H1 (cell line): Measurements from ENCODE around the gene MAPT. TPM values are rescaled to one million over a fixed set of nuclear protein-coding genes. Genes with fewer than 3 reads are reported as not detected.
A peak's percentile ranks its signal among the peaks of the same experiment; 100 is the strongest.

ENCODE experiments used
- CTCF ChIA-PET: fragments of 300-600 bp; sonication (Branson Sonifier 250); formaldehyde crosslinking; loops from one replicate; lab custom pipeline; 2021; ENCODE audit not compliant: partially characterized antibody; lab: Charles Lee
- POLR2A ChIA-PET: fragments of 300-600 bp; sonication (Branson Sonifier 250); formaldehyde crosslinking; loops from one replicate; lab custom pipeline; 2021; ENCODE audit warnings: inconsistent platforms; ENCODE audit not compliant: partially characterized antibody; lab: Charles Lee
- DNase-seq, 2 experiments: peaks; one replicate each; pipeline versions ENCODE4 v3.0.0 to v3.0.0-alpha.2; 2010 to 2022; ENCODE audit warnings: low spot score in 2 of 2, low read depth in 1 of 2, mixed read lengths in 1 of 2
- FAIRE-seq: peaks from 2 replicates; lab custom pipeline; 2011; peaks lifted over from hg19 to GRCh38; lab: Jason Lieb, UNC
- H2AFZ ChIP-seq: 2 replicates; pipeline ENCODE4 v1.8.1; 2012; ENCODE audit warnings: low read length, inconsistent platforms
- H2AK5ac ChIP-seq: 2 replicates; pipeline ENCODE4 v1.6.1; 2013; ENCODE audit warnings: low read depth, low read length
- H2BK120ac ChIP-seq: replicated peaks from 2 replicates; pipeline ENCODE3; 2013; ENCODE audit warnings: low read depth, low read length, inconsistent platforms
- H2BK12ac ChIP-seq: 2 replicates; pipeline ENCODE4 v1.6.1; 2013; ENCODE audit warnings: low read depth, low read length
- H2BK15ac ChIP-seq: 2 replicates; pipeline ENCODE4 v1.6.1; 2013; ENCODE audit warnings: low read length
- H2BK20ac ChIP-seq: 2 replicates; pipeline ENCODE4 v1.6.1; 2013; ENCODE audit warnings: low read length
- H2BK5ac ChIP-seq: 2 replicates; pipeline ENCODE4 v1.6.1; 2013; ENCODE audit warnings: low read depth, low read length
- H3K14ac ChIP-seq: 2 replicates; pipeline ENCODE4 v1.6.1; 2013; ENCODE audit warnings: inconsistent platforms; ENCODE audit not compliant: insufficient read length
- H3K18ac ChIP-seq: 2 replicates; pipeline ENCODE4 v1.6.1; 2013; ENCODE audit warnings: low read length; ENCODE audit errors: extremely low read depth
- H3K23ac ChIP-seq: 2 replicates; pipeline ENCODE4 v1.6.1; 2013; ENCODE audit warnings: inconsistent platforms; ENCODE audit not compliant: insufficient read length
- H3K23me2 ChIP-seq: 2 replicates; pipeline ENCODE4 v1.6.1; 2013; ENCODE audit warnings: low read depth, low read length
- H3K27ac ChIP-seq: 2 replicates; pipeline ENCODE4 v1.6.1; 2011; ENCODE audit warnings: low read depth, low read length, inconsistent platforms
- H3K27me3 ChIP-seq, 4 experiments: replicated peaks in 1 of 4; 1 replicate in 1 of 4; 2 replicates in 3 of 4; pipeline versions ENCODE4 v1.6.1 to v1.8.1; 2011 to 2013; ENCODE audit warnings: low read length in 3 of 4, mild to moderate bottlenecking in 3 of 4, inconsistent platforms in 2 of 4, mixed read lengths in 2 of 4, moderate library complexity in 1 of 4; ENCODE audit not compliant: control insufficient read depth in 3 of 4, insufficient read depth in 3 of 4; ENCODE audit errors: extremely low read depth in 1 of 4
- H3K36me3 ChIP-seq, 4 experiments: 2 replicates each; pipeline versions ENCODE4 v1.6.1 to v1.8.1; 2011 to 2013; ENCODE audit warnings: mild to moderate bottlenecking in 4 of 4, low read length in 3 of 4, moderate library complexity in 2 of 4, control low read depth in 1 of 4, inconsistent platforms in 1 of 4; ENCODE audit not compliant: insufficient read depth in 4 of 4, control insufficient read depth in 2 of 4
- H3K4ac ChIP-seq: replicated peaks from 2 replicates; pipeline ENCODE3; 2013; ENCODE audit warnings: low read length, low read depth, mixed read lengths, inconsistent platforms; ENCODE audit not compliant: insufficient read length
- H3K4me1 ChIP-seq, 4 experiments: replicated peaks in 1 of 4; 1 replicate in 1 of 4; 2 replicates in 3 of 4; pipeline versions ENCODE4 v1.6.1 to v1.8.1; 2011 to 2013; ENCODE audit warnings: low read length in 3 of 4, inconsistent platforms in 2 of 4, mixed read lengths in 1 of 4; ENCODE audit not compliant: insufficient read depth in 4 of 4, control insufficient read depth in 3 of 4
- H3K4me2 ChIP-seq, 2 experiments: 2 replicates each; pipeline versions ENCODE4 v1.6.1 to v1.8.1; 2011 to 2013; ENCODE audit warnings: low read depth in 2 of 2, low read length in 2 of 2, control low read depth in 1 of 2, inconsistent platforms in 1 of 2, mild to moderate bottlenecking in 1 of 2; ENCODE audit not compliant: insufficient read depth in 1 of 2
- H3K4me3 ChIP-seq, 4 experiments: fragments of 200-600, 300-600 bp in 1 of 4; sonication (generic), shearing (Covaris generic), sonication (Bioruptor Twin) in 1 of 4; 2 replicates each; pipeline versions ENCODE4 v1.5.1 to v1.8.1; 2011 to 2016; ENCODE audit warnings: low read length in 4 of 4, low read depth in 3 of 4, control low read depth in 2 of 4, inconsistent platforms in 2 of 4, mild to moderate bottlenecking in 2 of 4, mixed read lengths in 1 of 4, moderate library complexity in 1 of 4; ENCODE audit not compliant: insufficient read depth in 2 of 4; ENCODE audit errors: extremely low read depth in 1 of 4
- H3K56ac ChIP-seq: replicated peaks from 2 replicates; pipeline ENCODE3; 2013; ENCODE audit warnings: low read depth, mild to moderate bottlenecking, mixed read lengths, low read length, inconsistent platforms; ENCODE audit not compliant: insufficient read length
- H3K79me1 ChIP-seq: 2 replicates; pipeline ENCODE4 v1.6.1; 2013; ENCODE audit warnings: low read depth, low read length, control low read depth
- H3K79me2 ChIP-seq, 2 experiments: 2 replicates each; pipeline versions ENCODE4 v1.6.1 to v1.8.1; 2012 to 2013; ENCODE audit warnings: low read length in 2 of 2, mild to moderate bottlenecking in 2 of 2, inconsistent platforms in 1 of 2; ENCODE audit not compliant: insufficient read depth in 2 of 2, control insufficient read depth in 1 of 2
- H3K9ac ChIP-seq, 4 experiments: replicated peaks in 1 of 4; 1 replicate in 1 of 4; 2 replicates in 3 of 4; pipeline versions ENCODE4 v1.6.1 to v1.8.1; 2011 to 2013; ENCODE audit warnings: low read depth in 3 of 4, low read length in 3 of 4, control low read depth in 2 of 4, mild to moderate bottlenecking in 2 of 4, moderate library complexity in 2 of 4, inconsistent platforms in 1 of 4; ENCODE audit errors: extremely low read depth in 1 of 4
- H3K9me3 ChIP-seq, 2 experiments: 2 replicates each; pipeline versions ENCODE4 v1.6.1 to v1.8.1; 2012 to 2013; ENCODE audit warnings: mild to moderate bottlenecking in 2 of 2, moderate library complexity in 2 of 2, control low read depth in 1 of 2, inconsistent platforms in 1 of 2, low read depth in 1 of 2, low read length in 1 of 2, mixed read lengths in 1 of 2; ENCODE audit not compliant: insufficient read depth in 2 of 2
- H4K20me1 ChIP-seq, 2 experiments: replicated peaks in 1 of 2; 2 replicates each; pipeline versions ENCODE3 to v1.8.1; 2011 to 2013; ENCODE audit warnings: inconsistent platforms in 2 of 2, low read length in 2 of 2, mild to moderate bottlenecking in 1 of 2; ENCODE audit not compliant: insufficient read depth in 2 of 2, control insufficient read depth in 1 of 2
- H4K5ac ChIP-seq: 2 replicates; pipeline ENCODE4 v1.6.1; 2013; ENCODE audit warnings: low read length, low read depth, mixed read lengths, inconsistent platforms; ENCODE audit not compliant: insufficient read length
- H4K8ac ChIP-seq: 2 replicates; pipeline ENCODE4 v1.8.0; 2013; ENCODE audit warnings: mild to moderate bottlenecking, moderate library complexity, low read length, inconsistent platforms; ENCODE audit not compliant: insufficient read depth; ENCODE audit errors: extremely low read depth
- H4K91ac ChIP-seq: replicated peaks from 2 replicates; pipeline ENCODE3; 2013; ENCODE audit warnings: low read length, mixed read lengths, inconsistent platforms; ENCODE audit not compliant: insufficient read length
- ATF2 ChIP-seq: IDR thresholded peaks from 2 replicates; pipeline ENCODE4 v1.6.1; 2012; ENCODE audit warnings: low read length, inconsistent platforms
- CBX8 ChIP-seq: fragments of 300-800, 300-1000 bp; sonication (generic); IDR thresholded peaks from 2 replicates; pipeline ENCODE4 v1.7.1; 2016; ENCODE audit warnings: low read depth, low read length, borderline replicate concordance
- GABPA ChIP-seq: IDR thresholded peaks from 2 replicates; pipeline ENCODE4 v1.6.1; 2011; ENCODE audit warnings: mild to moderate bottlenecking, low read length, moderate library complexity, borderline replicate concordance; ENCODE audit not compliant: insufficient read depth
- PHF8 ChIP-seq: fragments of 200-600 bp; sonication (generic); conservative IDR thresholded peaks from 2 replicates; pipeline ENCODE4 v1.7.1; 2012; ENCODE audit warnings: low read depth, mild to moderate bottlenecking, inconsistent platforms, low read length, moderate library complexity
- POLR2A ChIP-seq, 2 experiments: IDR thresholded peaks; 1 replicate in 1 of 2; 2 replicates in 1 of 2; pipeline ENCODE4 v1.6.1; 2011; ENCODE audit warnings: low read depth in 2 of 2, low read length in 2 of 2, mild to moderate bottlenecking in 2 of 2; ENCODE audit errors: control extremely low read depth in 1 of 2
- RNF2 ChIP-seq: fragments of 200-900, 300-1000 bp; sonication (generic); IDR thresholded peaks from 2 replicates; pipeline ENCODE4 v1.7.1; 2016; ENCODE audit warnings: borderline replicate concordance, low read depth, mild to moderate bottlenecking, antibody characterized with exemption, low read length; ENCODE audit not compliant: poor library complexity, severe bottlenecking; ENCODE audit errors: missing control alignments
- RXRA ChIP-seq: IDR thresholded peaks from 2 replicates; pipeline ENCODE4 v1.6.1; 2011; ENCODE audit warnings: low read depth, mild to moderate bottlenecking, low read length, moderate library complexity; ENCODE audit not compliant: insufficient read depth
- SAP30 ChIP-seq: fragments of 300-600 bp; sonication (generic); IDR thresholded peaks from 2 replicates; pipeline ENCODE4 v1.7.1; 2012; ENCODE audit warnings: low read length, moderate library complexity, mild to moderate bottlenecking, inconsistent platforms; ENCODE audit not compliant: insufficient read depth, insufficient replicate concordance
- SIRT6 ChIP-seq: IDR thresholded peaks from one replicate; pipeline ENCODE4 v1.7.1; 2012; ENCODE audit warnings: low read length, inconsistent platforms
- SIX5 ChIP-seq: IDR thresholded peaks from 2 replicates; pipeline ENCODE4 v1.6.1; 2011; ENCODE audit warnings: mild to moderate bottlenecking, low read depth, low read length
- SRF ChIP-seq: IDR thresholded peaks from 2 replicates; pipeline ENCODE4 v1.6.1; 2011; ENCODE audit warnings: mild to moderate bottlenecking, low read depth, low read length, moderate library complexity
- SUZ12 ChIP-seq: fragments of 200-600 bp; sonication (generic); IDR thresholded peaks from 2 replicates; pipeline ENCODE4 v1.6.1; 2012; ENCODE audit warnings: mild to moderate bottlenecking, inconsistent platforms, low read length, moderate library complexity, mixed read lengths
- WGBS, 2 experiments: shearing (Covaris generic) in 1 of 2; methylation state at CpG; one replicate each; pipeline versions ENCODE4 v1.1.6 to v1.1.7; 2013 to 2015; ENCODE audit warnings: low lambda C conversion rate in 2 of 2, mixed read lengths in 2 of 2, inconsistent platforms in 1 of 2, low coverage in 1 of 2, missing lambda C conversion rate in 1 of 2; ENCODE audit not compliant: insufficient replicate concordance in 2 of 2, insufficient coverage in 1 of 2, insufficient read length in 1 of 2; ENCODE audit errors: extremely low coverage in 1 of 2, missing lambda C conversion rate in 1 of 2; 5-methylcytosine and 5-hydroxymethylcytosine counted together
- polyA plus RNA-seq, 7 experiments: library from polyadenylated mRNA; depleted of rRNA in 3 of 7; stranded (reverse) in 5 of 7; unstranded in 2 of 7; fragments of >200 nt in 5 of 7; fragments of 200-250 nt in 2 of 7; gene quantifications; 1 replicate in 5 of 7; 2 replicates in 1 of 7; 4 replicates in 1 of 7; pipeline versions ENCODE4 v1.2.1 to v1.2.3, GENCODE V29; 2011 to 2013; ENCODE audit warnings: missing spikeins in 2 of 7, mixed read lengths in 2 of 7
- total RNA-seq: library from RNA; stranded (reverse); fragmentation: NEBNext Ultra II Directional; extraction: Animal tissue kit (Norgen Biotek cat#: 25700); gene quantifications from 2 replicates; pipeline ENCODE4 v1.2.1, GENCODE V29; 2021

Gene MAPT
- total and polyA plus RNA-seq, 2 of the 8 experiments (the other 6 are each of a cell fraction or from before 2014, with no cell fraction given), result 0.54 to 1.7 TPM

- WGBS, 2 experiments, result 87% methylated on average over 4 of the region's 4 CpGs; no CpG with 5 or more reads in 1 of the 2 experiments
- Histone ChIP-seq H3K18ac (no peak overlapping the region; the same call in 1 of the 2 replicates), H2AFZ (no peak overlapping the region), H3K4me3 (no peak overlapping the region), H2BK12ac (no peak overlapping the region; the same call in 1 of the 2 replicates), H3K4me1 (peaks cover 2 to 11% (median 7%) of the 10 kb centered on the region in 4 experiments; a peak in 6 of 7 replicates), H3K14ac (no peak overlapping the region), H2AK5ac (no peak overlapping the region), H3K36me3 (no peaks in the 10 kb centered on the region), H3K23me2 (no peaks in the 10 kb centered on the region), H4K91ac (no peak overlapping the region), H4K8ac (no peak overlapping the region), H3K56ac (no peak overlapping the region), H2BK5ac (no peak overlapping the region), H3K79me2 (no peaks in the 10 kb centered on the region), H3K4ac (no peak overlapping the region), H2BK15ac (0 out of 2 replicates have a peak overlapping the region, but pooled peaks have one; percentile 72), H3K27me3 (peaks cover 0 to 12% (median 11%) of the 10 kb centered on the region in 4 experiments; a peak in 6 of 7 replicates), H4K5ac (no peak overlapping the region), H4K20me1 (no peaks in the 10 kb centered on the region), H2BK120ac (no peak overlapping the region), H2BK20ac (no peak overlapping the region), H3K4me2 (no peak overlapping the region), H3K9me3 (no peaks in the 10 kb centered on the region), H3K27ac (no peak overlapping the region), H3K79me1 (no peaks in the 10 kb centered on the region), H3K23ac (no peak overlapping the region), H3K9ac (no peak overlapping the region)
- POLR2A ChIA-PET, result no interaction called here
- DNase-seq (no peak), FAIRE-seq (no peak)
- CTCF ChIA-PET, result interaction anchor here (0.6 to 4.3 kb wide), 3 partner anchors 25 to 55 kb away, joined by 3 to 28 read pairs (median 3); no protein-coding TSS in a partner anchor
- no peak for TF ChIP-seq SIX5
- TF ChIP-seq CBX8, result no peak
- no peak for TF ChIP-seq ATF2
- TF ChIP-seq GABPA, result no peak
- TF ChIP-seq RXRA, result no peak
- TF ChIP-seq PHF8, result no peak
- no peak for TF ChIP-seq SRF
- no peak for TF ChIP-seq SUZ12
- no peak for TF ChIP-seq POLR2A (IDR thresholded peaks at IDR 0.05; ENCODE audit: control extremely low read depth in 1 of 2, low read depth in 2 of 2, low read length in 2 of 2)
- TF ChIP-seq SAP30, result no peak
- no peak for TF ChIP-seq SIRT6
- TF ChIP-seq RNF2, result no peak
Measured at GRCh38 chr17:45946841-45947256, 52.5 kb downstream of the MAPT start.
